ENCODE results near the gene AQP4. TPM values are rescaled to one million over a fixed set of nuclear protein-coding genes. Genes with fewer than 3 reads are reported as not detected.

Gene AQP4
- total and polyA plus RNA-seq, 10 of the 15 experiments (the other 5 are each of a cell fraction or from before 2014, with no cell fraction given), result 0.10 to 0.18 TPM; not detected in 8

GRCh38 chr18:26902291-26902690 lies 36.8 kb upstream of the AQP4 start:
- H4K20me1 ChIP-seq (ENCODE audit: control insufficient read depth, insufficient read depth), result no peaks in the 10 kb centered on the region
- CTCF ChIA-PET, result no interaction called here
- no peak overlapping the region for H3K9ac ChIP-seq (ENCODE audit: control insufficient read depth, insufficient read depth, low read length)
- H3K4me3 ChIP-seq, result no peak overlapping the region
- H3K9me3 ChIP-seq (replicated peaks; ENCODE audit: control insufficient read depth, insufficient read depth, low read length), result no peaks in the 10 kb centered on the region; the same call in 2 of the 3 replicates
- intact Hi-C loops (cut with micrococcal nuclease; ENCODE audit: unreplicated experiment), result no loop called here
- H2AFZ ChIP-seq (ENCODE audit: control insufficient read depth, low read depth, low read length), result no peak overlapping the region
- SMC1A ChIA-PET (ENCODE audit: uncharacterized antibody, unreplicated experiment), result no interaction called here
- 57% methylated on average over 5 of the region's 5 CpGs for WGBS (ENCODE audit: insufficient coverage, insufficient replicate concordance, low lambda C conversion rate, missing lambda C conversion rate)
- H3K36me3 ChIP-seq (ENCODE audit: control insufficient read depth in 2 of 2, insufficient read depth in 2 of 2, low read length in 1 of 2), result no peaks in the 10 kb centered on the region
- RAD21 ChIA-PET (ENCODE audit: unreplicated experiment), result no interaction called here
- H3K27me3 ChIP-seq (replicated peaks in 1 of 2; ENCODE audit: control insufficient read depth in 2 of 2, insufficient read depth in 2 of 2, low read length in 1 of 2), result no peaks in the 10 kb centered on the region
- POLR2A ChIA-PET, result no interaction called here
- FAIRE-seq (no peak), DNase-seq (ENCODE audit: low read depth, low spot score) (no peak), ATAC-seq (no peak)
- TF ChIP-seq MEF2B (IDR thresholded peaks at IDR 0.05; ENCODE audit: partially characterized antibody, poor library complexity, severe bottlenecking), result no peak
- no peak for TF ChIP-seq BCLAF1 (IDR thresholded peaks at IDR 0.05)
- no peak for TF ChIP-seq MXI1 (IDR thresholded peaks at IDR 0.05; ENCODE audit: low read depth, low read length)
- no peak for TF ChIP-seq SMAD1 (IDR thresholded peaks at IDR 0.05; ENCODE audit: low read depth, partially characterized antibody)
- in situ Hi-C loops (cut with MboI), result no loop called here
- no peaks in the 10 kb centered on the region for H3K79me2 ChIP-seq (ENCODE audit: control insufficient read depth, insufficient read depth, low read length)
- no peak overlapping the region for H3K27ac ChIP-seq (ENCODE audit: control insufficient read depth, insufficient read depth)
- no peak overlapping the region for H3K4me2 ChIP-seq (ENCODE audit: control insufficient read depth, insufficient read depth)
- BruUV-seq (replicated peaks), result no TSS peak
- no peaks in the 10 kb centered on the region for H3K4me1 ChIP-seq (ENCODE audit: control insufficient read depth, insufficient read depth, low read length)

- BruUV-seq (replicated peaks), result no TSS peak
- Histone ChIP-seq H3K36me3 (ENCODE audit: control insufficient read depth in 2 of 2, insufficient read depth in 2 of 2, low read length in 1 of 2) (no peaks in the 10 kb centered on the region), H4K20me1 (ENCODE audit: control insufficient read depth, insufficient read depth) (no peaks in the 10 kb centered on the region), H3K9ac (ENCODE audit: control insufficient read depth, insufficient read depth, low read length) (no peak overlapping the region), H3K9me3 (replicated peaks; ENCODE audit: control insufficient read depth, insufficient read depth, low read length) (no peaks in the 10 kb centered on the region; the same call in 2 of the 3 replicates), H3K27me3 (replicated peaks in 1 of 2; ENCODE audit: control insufficient read depth in 2 of 2, insufficient read depth in 2 of 2, low read length in 1 of 2) (no peaks in the 10 kb centered on the region), H3K4me2 (ENCODE audit: control insufficient read depth, insufficient read depth) (no peak overlapping the region), H3K4me1 (ENCODE audit: control insufficient read depth, insufficient read depth, low read length) (no peaks in the 10 kb centered on the region), H2AFZ (ENCODE audit: control insufficient read depth, low read depth, low read length) (no peak overlapping the region), H3K27ac (ENCODE audit: control insufficient read depth, insufficient read depth) (no peak overlapping the region), H3K4me3 (no peak overlapping the region), H3K79me2 (ENCODE audit: control insufficient read depth, insufficient read depth, low read length) (no peaks in the 10 kb centered on the region)
- ChIA-PET POLR2A (no interaction called here), RAD21 (ENCODE audit: unreplicated experiment) (no interaction called here), SMC1A (ENCODE audit: uncharacterized antibody, unreplicated experiment) (interaction anchor here (1.7 kb wide), 1 partner anchor 11 kb away, joined by 6 read pairs; no protein-coding TSS in a partner anchor), CTCF (interaction anchor here (0.6 kb wide), 1 partner anchor 539 kb away, joined by 3 read pairs; no protein-coding TSS in a partner anchor)
- ATAC-seq (no peak), DNase-seq (ENCODE audit: low read depth, low spot score) (no peak), FAIRE-seq (no peak)
- intact Hi-C loops (cut with micrococcal nuclease; ENCODE audit: unreplicated experiment) (no loop called here), in situ Hi-C loops (cut with MboI) (no loop called here)
- TF ChIP-seq, protein P1, sequence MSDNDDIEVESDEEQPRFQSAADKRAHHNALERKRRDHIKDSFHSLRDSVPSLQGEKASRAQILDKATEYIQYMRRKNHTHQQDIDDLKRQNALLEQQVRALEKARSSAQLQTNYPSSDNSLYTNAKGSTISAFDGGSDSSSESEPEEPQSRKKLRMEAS (IDR thresholded peaks at IDR 0.05; ENCODE audit: low read depth, low read length), result no peak
- TF ChIP-seq, protein P2, sequence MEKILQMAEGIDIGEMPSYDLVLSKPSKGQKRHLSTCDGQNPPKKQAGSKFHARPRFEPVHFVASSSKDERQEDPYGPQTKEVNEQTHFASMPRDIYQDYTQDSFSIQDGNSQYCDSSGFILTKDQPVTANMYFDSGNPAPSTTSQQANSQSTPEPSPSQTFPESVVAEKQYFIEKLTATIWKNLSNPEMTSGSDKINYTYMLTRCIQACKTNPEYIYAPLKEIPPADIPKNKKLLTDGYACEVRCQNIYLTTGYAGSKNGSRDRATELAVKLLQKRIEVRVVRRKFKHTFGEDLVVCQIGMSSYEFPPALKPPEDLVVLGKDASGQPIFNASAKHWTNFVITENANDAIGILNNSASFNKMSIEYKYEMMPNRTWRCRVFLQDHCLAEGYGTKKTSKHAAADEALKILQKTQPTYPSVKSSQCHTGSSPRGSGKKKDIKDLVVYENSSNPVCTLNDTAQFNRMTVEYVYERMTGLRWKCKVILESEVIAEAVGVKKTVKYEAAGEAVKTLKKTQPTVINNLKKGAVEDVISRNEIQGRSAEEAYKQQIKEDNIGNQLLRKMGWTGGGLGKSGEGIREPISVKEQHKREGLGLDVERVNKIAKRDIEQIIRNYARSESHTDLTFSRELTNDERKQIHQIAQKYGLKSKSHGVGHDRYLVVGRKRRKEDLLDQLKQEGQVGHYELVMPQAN (conservative IDR thresholded peaks at IDR 0.05), result no peak
- TF ChIP-seq EGR1 (IDR thresholded peaks at IDR 0.05; ENCODE audit: borderline replicate concordance in 1 of 2, low read depth in 2 of 2, low read length in 2 of 2), result no peak
- TF ChIP-seq, protein P3, sequence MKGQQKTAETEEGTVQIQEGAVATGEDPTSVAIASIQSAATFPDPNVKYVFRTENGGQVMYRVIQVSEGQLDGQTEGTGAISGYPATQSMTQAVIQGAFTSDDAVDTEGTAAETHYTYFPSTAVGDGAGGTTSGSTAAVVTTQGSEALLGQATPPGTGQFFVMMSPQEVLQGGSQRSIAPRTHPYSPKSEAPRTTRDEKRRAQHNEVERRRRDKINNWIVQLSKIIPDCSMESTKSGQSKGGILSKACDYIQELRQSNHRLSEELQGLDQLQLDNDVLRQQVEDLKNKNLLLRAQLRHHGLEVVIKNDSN (IDR thresholded peaks at IDR 0.05; ENCODE audit: borderline replicate concordance, extremely low read length, insufficient read depth, low read depth, low read length), result no peak
- no peak for TF ChIP-seq TAF1 (IDR thresholded peaks at IDR 0.05; ENCODE audit: borderline replicate concordance, low read depth, low read length)
- no peak for TF ChIP-seq ZNF217 (IDR thresholded peaks at IDR 0.05)
- TF ChIP-seq RAD51 (IDR thresholded peaks at IDR 0.05), result no peak
Observed at GRCh38 chr18:26901020-26901419, 35.5 kb upstream of the AQP4 start.

Measured in GM12878 (cell line).